DLD1 (cell line): ENCODE measurements around the gene RIMS1.
"Not testable (repeated sequence)": the region's sequence is repeated elsewhere in the genome, so short reads cannot be mapped to it uniquely, and the experiment has no call there.

Source experiments
- in situ Hi-C: cut with HindIII; loops from 2 replicates; pipeline ENCODE4 v1.10.0; 2017; ENCODE audit warnings: low sequenced_read_pairs

The RIMS1 gene

DNA sequence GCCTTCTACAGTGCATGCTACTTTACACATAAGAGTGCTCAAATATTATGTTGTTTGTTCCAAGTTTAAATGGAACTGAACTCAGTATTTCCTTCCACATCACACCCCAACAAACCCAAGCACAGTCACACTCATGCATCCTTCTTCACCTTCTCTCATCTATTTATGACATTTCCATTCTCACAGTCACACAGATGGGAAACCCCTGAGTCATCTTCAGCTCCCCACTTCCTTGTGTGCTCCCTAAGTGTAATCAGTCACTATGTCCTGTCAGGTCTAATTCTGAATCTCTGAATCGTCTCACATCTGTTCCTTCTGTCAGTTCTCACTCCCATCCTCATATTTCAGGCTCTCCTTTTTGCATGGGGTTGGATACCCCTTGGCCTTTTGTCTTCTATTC lies 96.0 kb downstream of the RIMS1 start:
- in situ Hi-C loops, result no loop called here

DNA sequence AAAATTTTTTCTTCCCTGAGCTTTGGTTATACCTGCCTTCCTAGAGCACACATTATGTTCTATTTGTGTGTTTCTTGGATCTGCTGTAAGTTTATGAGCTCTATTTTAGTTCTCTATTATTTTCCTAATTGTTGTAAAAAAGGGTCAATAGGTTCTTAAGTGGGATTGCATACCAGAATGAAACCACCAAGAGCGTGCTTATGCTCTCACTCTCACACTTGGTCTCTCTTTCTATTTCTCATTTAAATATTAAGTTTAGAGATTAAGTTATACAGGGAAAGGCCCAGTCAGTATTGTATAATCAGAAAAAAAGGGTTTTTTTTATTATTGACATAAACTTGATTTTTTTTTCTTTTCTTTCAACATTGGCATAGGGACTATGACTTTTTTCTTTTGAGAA lies 96.8 kb downstream of the RIMS1 start:
- in situ Hi-C loops, result no loop called here

DNA sequence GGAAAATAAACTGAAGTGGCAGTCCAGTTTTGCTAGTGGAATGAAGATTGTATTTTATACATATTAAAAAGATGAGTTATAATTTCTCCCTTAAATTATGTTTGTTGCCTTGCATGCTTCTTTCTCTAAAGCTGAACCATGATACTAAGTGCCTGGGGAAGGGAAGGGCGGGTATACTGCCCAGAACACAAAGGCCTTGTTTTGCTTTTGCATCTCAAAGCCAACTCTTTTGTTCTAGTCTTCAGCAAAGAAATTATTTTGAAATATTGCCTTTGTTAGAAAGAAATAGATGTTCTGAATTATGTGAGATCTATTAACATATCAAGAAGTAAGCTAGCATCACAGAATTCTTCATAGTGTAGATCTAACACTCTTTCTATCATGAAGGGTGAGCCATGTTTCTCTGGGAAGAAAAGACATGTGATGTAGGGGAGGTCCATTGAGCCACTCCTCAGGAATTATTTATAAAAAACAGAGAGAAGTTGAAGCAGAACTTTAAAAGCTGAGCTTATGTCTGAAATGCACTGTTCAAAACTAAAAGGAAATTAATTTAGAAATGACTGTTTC lies 108.4 kb downstream of the RIMS1 start:
- in situ Hi-C loops, result no loop called here

DNA sequence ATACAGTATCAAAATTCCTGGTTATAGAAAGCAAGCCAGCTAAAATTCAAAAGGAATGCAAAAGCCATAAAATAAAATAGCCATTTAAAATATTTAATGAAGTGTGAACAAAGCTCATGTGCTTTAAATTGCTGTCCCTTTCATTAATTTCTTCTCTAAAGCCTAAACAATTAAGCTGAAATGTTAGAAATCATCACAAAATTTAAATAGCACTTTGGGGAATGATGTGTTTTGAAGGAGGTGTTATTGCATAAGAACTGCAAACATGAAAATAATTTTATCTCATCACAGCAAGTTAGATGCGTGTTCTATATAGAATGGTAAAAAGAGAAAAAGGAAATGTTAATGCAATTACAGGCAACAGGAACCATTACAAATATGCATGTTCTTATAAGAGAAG lies 111.0 kb downstream of the RIMS1 start:
- in situ Hi-C loops, result no loop called here

DNA sequence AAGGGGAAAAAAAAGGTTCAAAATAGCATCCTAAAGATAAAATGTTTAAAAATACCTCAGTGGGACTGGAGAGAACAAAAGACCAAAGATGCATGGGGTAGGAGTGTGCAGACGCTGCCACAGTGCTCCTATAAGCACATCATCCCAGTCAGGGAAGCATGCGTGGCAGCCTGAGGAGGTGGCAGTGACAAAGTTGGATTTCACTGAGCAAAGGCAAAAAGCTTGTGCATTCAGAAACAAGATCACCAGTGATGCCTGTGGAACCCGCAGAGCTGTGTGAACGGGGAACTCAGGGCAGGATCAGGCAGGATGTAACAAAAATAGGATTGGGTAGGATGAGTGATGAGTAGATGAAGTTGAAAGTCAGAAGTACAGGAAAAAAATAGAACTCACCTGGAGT lies 116.1 kb downstream of the RIMS1 start:
- in situ Hi-C loops, result no loop called here

DNA sequence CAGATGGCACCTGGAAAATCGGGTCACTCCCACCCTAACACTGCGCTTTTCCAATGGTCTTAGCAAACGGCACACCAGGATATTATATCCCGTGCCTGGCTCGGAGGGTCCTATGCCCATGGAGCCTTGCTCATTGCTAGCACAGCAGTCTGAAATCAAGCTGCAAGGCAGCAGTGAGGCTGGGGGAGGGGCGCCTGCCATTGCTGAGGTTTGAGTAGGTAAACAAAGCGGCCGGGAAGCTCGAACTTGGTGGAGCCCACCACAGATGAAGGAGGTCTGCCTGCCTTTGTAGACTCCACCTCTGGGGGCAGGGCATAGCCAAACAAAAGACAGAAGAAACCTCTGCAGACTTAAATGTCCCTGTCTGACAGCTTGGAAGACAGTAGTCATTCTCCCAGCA lies 120.2 kb downstream of the RIMS1 start:
- in situ Hi-C loops, result not testable (repeated sequence)

DNA sequence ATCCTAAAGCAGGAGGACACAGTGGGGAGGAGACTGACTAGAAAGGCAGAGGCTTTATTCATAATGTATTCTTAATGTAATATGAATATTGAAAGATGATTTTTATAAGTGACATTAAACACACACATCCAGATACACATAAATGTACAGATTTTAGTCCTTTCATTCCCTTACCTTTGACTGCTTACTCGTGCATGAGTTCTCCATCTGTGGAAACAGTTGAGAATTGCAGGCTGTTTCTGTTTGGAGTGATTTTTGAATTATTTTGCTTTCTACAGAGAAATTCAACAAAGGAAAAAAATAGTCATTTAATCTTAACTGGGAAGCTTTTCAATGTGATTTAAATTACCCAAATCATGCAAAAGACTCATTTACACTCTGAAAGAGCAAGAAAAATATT lies 136.5 kb downstream of the RIMS1 start:
- in situ Hi-C loops, result no loop called here

DNA sequence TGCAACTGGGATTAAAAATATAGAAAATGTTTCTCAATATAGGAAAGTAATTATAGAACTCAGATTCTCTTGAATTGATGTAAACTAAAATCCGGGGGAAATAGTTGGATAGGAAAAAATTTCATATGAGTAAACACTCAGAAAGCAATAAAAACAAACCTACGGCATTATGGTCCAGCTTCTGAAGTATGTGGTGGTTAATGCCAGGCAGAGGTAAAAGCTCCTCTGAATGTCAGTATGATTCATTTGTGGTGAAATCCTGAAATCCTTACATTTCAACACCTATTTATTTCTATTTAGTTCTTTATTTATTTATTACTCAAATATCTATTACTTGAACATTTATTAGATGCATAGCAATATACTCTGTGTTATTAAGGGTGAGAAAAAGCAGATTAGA lies 145.1 kb downstream of the RIMS1 start:
- in situ Hi-C loops, result no loop called here

DNA sequence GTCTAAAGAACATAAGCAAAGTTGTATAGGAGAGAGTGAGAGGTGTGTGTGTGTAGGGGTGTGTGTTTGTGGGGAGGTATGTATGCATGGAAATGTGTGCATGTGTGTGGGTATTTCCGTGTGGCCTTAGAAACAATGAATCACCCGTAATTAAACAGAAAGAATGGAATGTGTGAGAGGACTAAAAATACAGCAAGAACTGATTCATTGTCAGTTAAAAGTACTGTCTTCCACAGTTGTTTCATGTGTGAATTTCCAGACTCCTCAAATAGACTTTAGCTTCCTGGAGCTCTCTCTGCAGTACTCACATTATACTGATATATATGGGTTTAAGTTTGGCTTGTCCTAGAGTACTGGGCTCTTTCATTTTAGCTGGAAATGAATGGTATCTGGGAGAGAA lies 145.7 kb downstream of the RIMS1 start:
- in situ Hi-C loops, result no loop called here

DNA sequence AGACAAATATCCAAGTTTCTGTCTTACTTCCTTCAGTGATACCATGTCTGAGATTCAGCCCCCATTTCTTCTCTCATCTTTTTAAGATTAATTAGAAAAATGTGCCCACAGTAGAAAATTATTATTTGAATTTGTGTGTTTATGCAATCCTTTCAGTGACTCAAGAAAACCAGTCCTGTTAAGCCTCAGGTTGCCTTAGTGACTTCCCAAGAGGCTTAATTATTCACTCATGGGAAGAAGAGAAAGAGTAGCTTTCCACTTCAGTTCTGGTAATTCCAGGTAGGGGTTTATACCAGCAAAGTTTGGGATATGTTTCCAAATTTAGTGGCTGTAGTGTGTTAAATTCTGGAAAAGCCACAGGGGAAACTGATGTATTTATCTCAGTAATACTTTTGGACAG lies 149.1 kb downstream of the RIMS1 start:
- in situ Hi-C loops, result no loop called here

DNA sequence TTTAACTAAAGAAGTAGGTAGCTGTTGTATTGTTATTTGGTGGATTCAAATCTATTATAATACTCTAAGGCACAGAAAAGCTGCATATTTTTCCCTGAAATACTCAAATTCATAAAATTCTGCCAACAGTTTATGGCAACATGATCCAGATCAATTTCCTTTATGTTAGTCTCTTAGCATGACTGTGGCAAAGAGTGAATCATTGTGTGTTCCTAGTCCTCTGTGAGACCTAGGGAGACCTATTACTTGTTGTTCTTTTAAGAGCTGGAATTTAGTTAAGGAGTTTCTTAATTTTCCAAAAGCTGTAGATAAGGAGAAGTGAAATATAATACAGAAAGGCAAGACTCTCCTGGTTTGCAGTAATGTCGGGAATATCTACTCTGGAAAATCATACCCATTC lies 149.6 kb downstream of the RIMS1 start:
- in situ Hi-C loops, result no loop called here

DNA sequence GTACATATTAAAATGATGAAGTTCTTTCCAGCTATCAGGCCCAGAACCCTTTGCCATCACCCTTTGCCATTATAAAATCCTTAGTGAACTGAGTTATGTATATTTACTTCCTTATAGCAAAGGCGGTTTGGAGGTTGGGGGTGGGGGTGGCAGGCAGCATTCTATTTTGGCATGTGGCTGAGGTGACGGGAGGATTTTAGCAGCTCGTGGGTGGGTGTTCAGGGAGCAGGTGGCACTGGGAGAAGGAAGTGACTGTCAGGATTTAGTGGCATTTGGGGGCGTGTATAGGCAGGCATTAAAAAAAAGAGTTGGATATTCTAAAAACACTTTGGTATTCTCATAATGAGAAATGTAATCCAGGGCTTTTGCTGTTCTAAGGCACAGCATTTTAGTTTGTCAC lies 150.7 kb downstream of the RIMS1 start:
- in situ Hi-C loops, result no loop called here

DNA sequence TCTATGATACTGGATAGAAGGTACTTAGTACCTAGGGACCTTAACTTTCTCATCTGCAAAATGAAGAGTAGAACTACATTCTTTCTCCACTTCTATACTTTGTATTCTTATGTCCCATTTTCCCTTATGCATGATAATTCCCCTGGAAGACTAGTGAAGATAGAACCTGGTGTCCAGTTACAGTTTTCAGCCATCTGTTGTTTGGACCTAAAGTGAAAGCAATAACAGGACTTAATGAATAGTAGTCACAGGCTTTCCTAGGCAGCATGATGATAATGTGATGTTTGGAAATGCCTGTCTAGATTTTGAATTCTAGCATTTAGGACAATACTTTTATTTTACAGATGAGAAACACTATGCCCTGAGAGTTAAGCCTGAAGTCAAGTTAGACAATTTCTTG lies 153.8 kb downstream of the RIMS1 start:
- in situ Hi-C loops, result no loop called here

DNA sequence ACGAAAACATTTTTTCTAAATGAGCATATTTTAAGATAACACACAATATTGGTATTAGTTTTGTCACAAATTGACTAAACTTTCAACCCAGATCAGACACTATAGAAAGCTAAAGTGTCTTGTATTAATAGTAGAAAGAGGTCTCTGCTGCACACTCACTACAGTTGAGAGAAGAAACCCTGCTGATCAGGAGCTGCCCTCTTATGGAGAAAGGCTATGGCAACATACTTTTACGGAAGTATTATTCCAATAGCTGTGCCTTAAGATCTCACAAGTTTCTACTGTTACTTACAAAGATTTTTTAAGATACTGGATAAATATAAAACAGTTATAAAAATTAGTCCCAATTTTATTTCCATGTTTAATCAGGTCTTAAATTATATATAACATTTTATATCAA lies 155.7 kb downstream of the RIMS1 start:
- in situ Hi-C loops, result no loop called here

DNA sequence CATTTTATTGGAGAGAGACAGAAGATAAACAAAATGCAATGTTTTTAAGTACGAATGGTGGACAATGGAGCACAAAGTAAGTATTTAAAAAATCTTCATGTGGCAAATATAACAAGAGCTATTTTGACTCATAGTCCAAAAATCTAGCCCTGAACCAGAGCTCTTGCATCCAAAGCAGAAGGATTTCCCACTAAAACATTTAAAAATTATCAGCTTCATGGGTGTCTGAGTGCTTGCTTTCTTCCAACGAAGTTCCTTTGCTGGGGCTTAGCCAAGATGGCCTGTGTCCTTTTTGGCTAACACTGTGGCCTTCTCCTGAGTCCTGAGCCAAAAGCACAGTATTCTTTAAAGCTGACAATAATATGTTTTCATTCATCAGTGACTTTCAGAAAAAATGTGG lies 161.7 kb downstream of the RIMS1 start:
- in situ Hi-C loops, result no loop called here

DNA sequence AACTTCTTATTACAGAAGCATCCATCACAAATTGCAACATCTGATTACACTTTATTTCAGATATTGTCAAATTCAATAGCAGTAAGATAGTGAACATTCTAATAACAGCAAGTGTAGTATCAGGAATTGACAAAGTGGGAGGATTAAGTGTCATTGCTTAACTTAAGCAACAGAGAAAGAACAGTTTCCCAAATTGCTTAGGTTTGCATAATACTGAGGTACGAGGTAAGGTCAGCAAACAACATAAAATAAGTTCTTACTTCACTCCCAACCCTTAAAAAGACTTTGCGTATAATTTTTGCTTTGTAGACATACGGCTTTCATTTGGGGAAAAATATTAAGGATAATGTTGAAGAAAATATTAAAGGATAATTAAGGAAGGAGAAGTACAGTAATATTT lies 163.0 kb downstream of the RIMS1 start:
- in situ Hi-C loops, result no loop called here

DNA sequence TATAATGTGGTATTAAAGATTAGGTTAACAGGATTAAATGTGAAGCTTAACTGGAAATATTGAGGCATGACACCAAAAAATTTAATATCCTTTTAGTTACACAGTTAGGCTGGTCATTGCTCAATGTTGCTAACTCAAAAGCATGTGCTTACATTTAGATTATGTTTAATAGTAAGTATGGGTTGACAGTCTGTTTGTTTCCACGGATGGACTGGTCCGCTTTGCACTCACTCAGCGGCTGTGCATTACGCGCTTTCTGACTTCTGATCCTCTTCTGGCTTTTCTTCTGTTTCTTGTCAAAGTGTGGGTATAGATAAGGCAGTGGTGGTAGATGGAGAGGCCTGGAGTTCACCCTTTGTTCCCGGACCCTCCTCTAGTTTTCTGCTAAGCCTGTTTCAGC lies 174.9 kb downstream of the RIMS1 start:
- in situ Hi-C loops, result no loop called here

DNA sequence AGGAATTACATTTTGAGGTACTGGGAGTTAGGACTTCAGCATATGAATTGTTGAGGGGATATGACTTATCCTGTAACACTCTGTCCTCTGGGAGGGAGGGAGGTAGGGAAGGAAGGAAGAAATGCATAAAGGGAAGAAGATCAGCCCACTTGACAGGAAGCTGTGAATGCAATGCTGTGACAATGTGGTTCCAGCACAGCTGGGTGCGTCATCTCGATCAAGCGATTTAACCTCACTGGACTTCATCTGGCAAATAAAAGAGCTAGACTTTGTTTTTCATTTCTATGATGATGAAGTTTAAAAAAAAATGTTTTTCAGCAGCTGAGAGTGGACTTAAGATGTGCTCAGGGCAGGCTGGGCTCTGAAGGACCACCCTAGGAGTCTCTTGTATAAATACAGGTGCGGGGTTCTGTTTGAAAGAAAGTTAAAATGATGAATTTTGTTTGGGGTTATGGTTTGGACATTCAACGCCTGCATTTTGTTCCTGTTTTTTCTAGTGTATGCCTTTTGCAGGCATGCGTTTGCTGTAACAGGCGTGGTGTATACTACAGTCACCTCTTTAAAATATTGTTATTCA lies 178.1 kb downstream of the RIMS1 start:
- in situ Hi-C loops, result no loop called here

DNA sequence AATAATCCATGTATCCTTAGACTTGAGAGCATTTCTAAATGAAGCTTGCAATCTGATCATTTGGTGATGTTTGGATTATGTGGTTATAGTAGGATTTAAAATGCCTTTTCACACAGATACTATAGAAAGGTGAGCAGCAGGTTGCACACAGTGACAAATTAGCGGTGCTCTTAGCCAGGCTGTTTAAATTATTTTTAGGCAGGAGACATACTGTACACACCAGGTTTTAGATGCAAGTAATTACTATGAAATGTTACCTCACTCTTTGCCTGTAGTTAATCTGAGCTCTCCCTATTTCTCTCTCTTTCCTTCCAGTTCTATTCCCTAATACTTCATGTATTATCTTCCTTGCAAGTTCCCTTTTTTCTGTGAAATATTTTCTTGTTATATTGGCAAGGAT lies 191.7 kb downstream of the RIMS1 start:
- in situ Hi-C loops, result no loop called here

DNA sequence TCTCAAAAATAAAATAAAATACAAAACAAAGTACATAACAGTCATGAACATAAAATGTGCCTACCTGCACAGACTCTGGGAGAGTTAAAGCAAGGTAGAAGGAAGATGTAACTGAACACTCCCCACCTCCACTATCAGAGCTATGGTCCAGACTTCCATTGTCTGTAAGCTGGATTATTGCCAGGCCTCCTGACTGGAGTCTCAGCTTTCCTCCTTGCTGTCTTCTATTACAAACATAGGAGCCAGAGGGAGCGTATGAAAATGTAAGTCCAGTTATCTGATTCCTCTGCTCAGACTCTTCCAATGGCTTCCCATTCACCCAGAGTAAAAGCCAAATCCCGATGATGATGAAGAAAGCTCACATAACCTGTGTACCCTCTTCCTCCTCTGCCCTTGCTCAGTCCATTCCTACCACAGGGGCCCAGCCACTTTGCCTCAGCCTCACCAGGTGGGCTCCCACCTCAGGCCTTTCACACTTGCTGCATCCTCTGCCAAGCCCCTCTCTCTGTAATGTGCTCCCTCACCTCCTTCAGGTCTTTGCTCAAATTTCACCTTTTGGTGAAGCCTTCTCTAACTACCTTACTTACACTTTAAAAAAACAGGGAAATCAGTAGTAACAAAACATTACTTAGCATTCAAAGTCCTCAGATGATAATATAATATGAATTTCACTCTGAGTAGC lies 194.1 kb downstream of the RIMS1 start:
- in situ Hi-C loops, result no loop called here

DNA sequence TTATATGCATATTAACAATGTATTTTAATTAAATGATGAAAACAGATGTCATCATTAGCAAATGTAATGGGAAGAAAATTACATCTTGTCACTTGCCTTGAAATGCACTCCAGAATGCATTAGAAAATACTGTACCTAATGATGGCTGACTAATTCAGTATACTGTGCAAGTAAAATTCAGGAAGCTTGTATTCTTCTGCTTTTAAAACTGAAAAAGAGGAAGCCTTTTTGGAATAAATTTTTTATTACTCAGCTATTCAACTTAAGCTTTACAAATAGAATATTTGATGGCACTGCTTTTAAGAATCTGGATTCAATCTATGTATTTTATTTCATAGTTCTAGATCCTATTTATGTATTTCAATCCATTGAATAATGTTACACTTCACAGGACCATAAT lies 195.5 kb downstream of the RIMS1 start:
- in situ Hi-C loops, result no loop called here

DNA sequence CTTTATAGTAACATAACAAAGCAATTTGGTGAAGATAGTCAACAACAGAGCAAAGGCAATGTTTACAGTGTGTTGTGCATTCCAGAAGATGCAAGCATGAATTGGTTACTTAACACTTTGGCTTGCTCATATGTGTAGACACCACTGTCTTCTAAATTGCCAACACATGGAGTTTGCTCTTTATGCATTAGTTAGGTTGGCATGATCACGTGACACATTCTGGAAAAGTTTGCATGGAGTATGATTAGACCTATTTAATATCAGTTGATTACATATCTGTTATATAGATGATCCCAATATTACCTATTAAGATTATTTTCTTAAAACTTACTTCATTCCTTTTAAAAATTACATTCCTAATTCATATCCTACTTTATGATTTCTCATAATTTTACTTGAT lies 197.6 kb downstream of the RIMS1 start:
- in situ Hi-C loops, result no loop called here
